SH-SY5Y (cell line): ENCODE data around the gene ZNF217.

Experiments used
- GATA2 ChIP-seq: IDR thresholded peaks from 2 replicates; pipeline ENCODE4 v1.6.1; 2011; ENCODE audit warnings: mild to moderate bottlenecking, low read depth, low read length
- GATA3 ChIP-seq: IDR thresholded peaks from 2 replicates; pipeline ENCODE4 v1.6.1; 2011; ENCODE audit warnings: low read depth, mild to moderate bottlenecking, low read length, moderate library complexity

ZNF217 gene

DNA sequence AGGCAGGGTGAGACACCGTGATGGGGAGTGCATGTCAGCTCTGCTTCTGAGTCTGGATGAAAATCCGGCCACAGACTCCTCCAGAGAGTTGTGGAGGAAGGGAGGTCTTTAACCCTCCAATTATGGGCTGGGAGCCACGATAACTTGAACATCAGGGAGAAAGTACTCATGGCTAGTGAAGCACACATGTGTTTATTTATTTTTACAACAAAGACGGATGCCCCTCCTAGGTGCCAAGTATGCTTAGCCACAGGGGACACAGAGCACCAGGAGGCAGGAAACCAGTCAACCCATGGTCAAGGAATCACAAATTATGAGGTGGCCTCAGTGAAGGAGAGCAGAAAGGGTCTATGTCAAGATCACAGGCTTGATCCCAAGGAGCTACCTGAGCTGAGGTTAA lies 54.1 kb downstream of the ZNF217 start:
- TF ChIP-seq GATA2, result no peak
- no peak for TF ChIP-seq GATA3

- TF ChIP-seq GATA3 (no peak), GATA2 (no peak)
Measured at GRCh38 chr20:53535878-53536277, 57.8 kb downstream of the ZNF217 start.

DNA sequence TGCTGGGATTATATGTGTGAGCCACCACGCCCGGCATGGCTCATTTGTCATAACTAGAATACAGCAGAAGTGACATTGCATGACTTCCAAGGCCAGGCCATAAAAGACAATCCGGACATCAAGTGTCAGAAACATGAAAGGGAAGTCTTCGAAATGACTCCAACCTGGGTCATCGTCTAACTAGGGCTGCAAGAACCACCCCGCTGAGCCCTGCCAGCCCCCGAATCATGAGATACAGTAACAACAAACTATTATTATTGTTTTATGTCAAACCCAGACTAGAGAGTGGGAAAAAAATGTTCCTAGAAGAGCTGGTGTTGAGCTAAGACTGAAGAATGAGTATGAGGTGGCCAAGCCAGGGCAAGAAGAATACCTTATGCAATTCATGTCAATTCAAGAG lies 59.6 kb downstream of the ZNF217 start:
- TF ChIP-seq GATA3 (no peak), GATA2 (no peak)

- TF ChIP-seq GATA3 (no peak), GATA2 (no peak)
Measured at GRCh38 chr20:53533500-53533899, 60.1 kb downstream of the ZNF217 start.

- TF ChIP-seq GATA2, result no peak
- TF ChIP-seq GATA3, result no peak
Measured at GRCh38 chr20:53530440-53530839, 63.2 kb downstream of the ZNF217 start.

DNA sequence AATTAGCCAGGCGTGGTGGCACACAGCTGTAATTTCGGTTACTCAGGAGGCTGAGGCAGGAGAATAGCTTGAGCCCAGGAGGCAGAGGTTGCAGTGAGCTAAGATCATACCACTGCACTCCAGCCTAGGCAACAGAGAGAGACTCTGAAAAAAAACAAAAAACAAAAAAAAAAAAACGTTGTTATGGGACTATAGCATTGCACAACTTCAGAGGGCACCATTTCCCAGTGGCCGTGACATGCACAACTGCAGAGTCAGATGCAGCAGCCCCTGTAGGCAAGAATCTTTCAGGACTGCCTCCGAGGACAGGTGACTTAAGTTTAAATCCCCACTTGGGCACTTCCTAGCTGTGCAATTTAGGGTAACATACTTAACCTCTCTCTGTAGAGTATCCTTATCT lies 64.0 kb downstream of the ZNF217 start:
- no peak for TF ChIP-seq GATA3

DNA sequence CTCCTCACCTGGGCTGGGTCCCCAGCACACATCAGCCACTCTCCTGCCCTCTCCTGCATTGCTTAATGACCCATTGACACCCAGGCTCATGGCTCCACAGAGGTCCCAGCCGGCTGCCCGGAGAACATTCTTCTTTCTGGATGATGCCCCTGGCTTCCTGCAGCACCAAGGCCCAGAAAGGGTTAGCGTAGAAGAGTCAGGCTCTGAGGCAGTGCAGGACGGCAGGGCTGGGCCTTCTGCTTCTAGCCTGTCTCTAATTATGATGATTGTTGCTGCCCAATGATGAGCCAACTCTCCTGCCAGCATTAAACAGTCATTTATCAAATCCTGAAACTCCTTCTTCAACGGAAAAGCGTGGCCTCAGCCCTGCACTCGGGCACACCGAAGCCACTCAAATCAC lies 66.4 kb downstream of the ZNF217 start:
- TF ChIP-seq GATA2, result no peak
- no peak for TF ChIP-seq GATA3

DNA sequence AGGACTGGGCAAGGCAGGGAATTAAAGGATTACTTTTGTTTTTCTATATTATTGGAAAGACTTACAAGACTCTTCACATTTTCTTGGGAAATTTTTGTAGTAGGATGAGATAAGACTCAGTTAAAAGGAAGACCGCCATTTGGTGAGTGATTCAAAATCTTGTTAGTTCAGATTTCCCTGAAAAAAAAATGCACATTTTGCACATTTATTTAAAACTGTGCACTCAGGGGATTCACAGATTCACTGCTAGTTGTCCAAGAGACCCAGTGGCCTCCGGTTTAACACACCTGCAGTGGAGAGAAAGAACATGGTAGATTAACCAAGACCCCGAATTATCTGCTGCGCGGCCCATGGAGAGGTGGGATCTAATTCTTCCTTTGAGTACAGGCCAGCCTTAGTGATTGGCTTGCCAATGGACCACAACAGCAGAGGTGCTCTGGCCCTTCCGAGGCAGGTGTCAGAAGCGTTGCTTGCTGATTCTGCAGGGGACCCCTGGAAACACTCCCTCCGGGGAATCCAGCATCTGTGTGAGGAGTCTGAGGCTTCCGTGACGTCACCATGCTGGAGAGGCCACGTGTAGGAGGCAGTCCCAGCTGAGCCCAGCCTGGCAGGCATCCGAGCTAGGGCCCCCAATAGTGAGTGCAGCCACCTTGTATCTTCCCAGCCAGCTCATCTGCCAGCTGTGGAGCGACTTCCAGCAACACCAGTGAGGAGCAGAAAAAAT lies 68.9 kb downstream of the ZNF217 start:
- TF ChIP-seq GATA2 (no peak), GATA3 (no peak)

GRCh38 chr20:53522696-53523095 lies 70.9 kb downstream of the ZNF217 start:
- no peak for TF ChIP-seq GATA2
- TF ChIP-seq GATA3, result no peak

DNA sequence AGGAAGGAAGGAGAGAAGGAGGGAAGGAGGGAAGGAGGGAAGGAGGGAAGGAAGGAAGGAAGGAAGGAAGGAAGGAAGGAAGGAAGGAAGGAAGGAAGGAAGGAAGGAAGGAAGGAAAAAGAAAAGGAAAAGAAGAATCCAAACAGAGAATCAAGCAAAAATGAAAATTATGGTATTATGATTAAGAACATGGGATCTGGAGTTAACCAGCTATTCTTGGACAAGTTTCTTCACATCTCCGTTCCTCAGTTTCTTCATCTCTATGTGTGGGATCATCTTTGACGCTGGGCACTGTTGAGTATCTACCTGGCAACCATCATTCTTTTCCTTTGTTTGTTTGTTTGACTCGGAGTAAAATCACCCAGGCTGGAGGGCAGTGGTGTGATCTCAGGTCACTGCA lies 71.6 kb downstream of the ZNF217 start:
- TF ChIP-seq GATA2, result no peak
- no peak for TF ChIP-seq GATA3

- TF ChIP-seq GATA2, result no peak
- TF ChIP-seq GATA3, result no peak
Measured at GRCh38 chr20:53517146-53517545, 76.5 kb downstream of the ZNF217 start.
